Pulmonary artery endothelial cell (primary cell): ENCODE results near the gene MVK. TPM values are rescaled to one million over a fixed set of nuclear protein-coding genes. Genes with fewer than 3 reads are reported as not detected.

Experiments used
- DNase-seq: peaks from one replicate; pipeline ENCODE4 v3.0.0-alpha.2; 2011; ENCODE audit warnings: low read depth, low spot score
- total RNA-seq: library from RNA; depleted of rRNA; stranded (reverse); fragments of >200 nt; gene quantifications from 2 replicates; pipeline ENCODE4 v1.2.3, GENCODE V29; 2014

The MVK gene
- total RNA-seq, 1 donor from 2014 or later: 19.7 TPM

GRCh38 chr12:109563291-109564284 lies 10.0 kb upstream of the MVK start:
- DNase-seq: no peak

- no peak for DNase-seq
Measured at GRCh38 chr12:109566424-109566823, 7.2 kb upstream of the MVK start.

DNA sequence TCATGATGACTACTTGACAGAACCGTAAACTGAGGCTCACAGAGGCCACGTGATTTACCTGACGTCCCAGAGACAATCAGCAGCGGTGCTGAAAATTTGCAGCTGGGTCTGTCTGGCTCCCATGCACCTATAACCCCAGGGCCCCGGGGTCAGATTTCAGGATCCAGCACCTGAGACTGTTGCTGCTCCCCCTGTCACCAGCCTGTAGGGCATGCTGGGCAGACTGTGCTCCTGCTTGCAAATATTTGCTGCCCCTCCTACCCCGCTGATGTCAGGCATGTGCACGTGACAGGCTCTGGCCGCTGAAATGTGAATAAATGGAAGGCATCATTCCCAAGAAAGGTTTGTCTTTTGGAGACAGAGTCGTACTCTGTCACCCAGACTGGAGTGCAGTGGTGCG lies 6.3 kb upstream of the MVK start:
- DNase-seq: no peak

DNA sequence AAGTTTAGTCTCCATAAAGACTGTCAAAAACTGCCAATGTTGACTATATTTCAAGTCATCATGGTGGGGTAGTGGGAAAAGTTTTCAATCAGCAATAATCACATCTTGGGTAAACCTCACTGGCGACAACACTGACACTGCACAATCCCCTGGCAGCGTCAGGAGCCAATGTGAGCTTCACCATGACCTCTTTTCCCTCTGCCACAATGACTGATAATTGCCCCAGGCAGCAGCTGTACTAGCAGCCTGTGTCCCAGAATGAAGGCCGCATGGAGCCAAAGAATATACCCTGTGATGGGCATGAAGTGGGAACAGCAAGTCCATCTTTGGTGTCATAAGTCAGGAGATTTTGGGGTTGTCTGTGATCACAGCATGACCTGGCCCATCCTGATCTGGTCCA lies 5.6 kb upstream of the MVK start:
- DNase-seq: no peak

DNA sequence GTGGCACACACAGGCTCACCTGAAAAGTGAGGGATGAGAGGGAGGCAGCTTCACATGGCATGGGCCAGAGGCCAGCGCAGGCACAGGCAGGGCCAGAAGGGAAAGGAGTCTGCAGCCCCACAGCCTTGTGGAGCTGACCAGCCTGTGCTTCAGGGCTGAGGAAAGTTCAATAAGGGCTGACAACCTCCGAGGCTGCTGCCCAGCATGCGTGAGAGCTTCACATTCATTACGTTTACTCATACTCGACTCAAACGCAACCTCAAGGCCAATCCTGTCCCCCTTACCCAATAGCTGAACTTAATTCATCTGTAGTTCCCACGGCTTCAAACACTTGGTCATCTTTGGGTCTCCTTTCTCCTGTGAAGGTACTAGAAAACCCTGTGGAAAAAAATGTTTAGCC lies 5.1 kb upstream of the MVK start:
- DNase-seq: no peak

GRCh38 chr12:109571773-109572505 lies 1.7 kb upstream of the MVK start:
- DNase-seq: no peak

DNA sequence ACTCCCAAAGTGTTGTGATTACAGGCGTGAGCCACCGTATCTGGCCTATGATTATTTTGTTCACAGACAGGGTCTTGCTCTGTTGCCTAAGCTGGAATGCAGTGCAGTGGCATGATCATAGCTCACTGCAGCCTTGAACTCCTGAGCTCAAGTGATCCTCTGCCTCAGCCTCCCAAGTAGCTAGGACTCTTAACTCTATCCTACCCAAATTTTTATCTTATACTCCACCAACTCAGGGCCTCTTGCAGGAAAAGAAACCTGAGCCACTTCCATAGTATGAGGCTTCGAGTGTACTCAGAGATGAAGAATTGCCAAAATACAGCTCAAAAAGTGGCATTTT lies 1.1 kb upstream of the MVK start:
- DNase-seq: no peak

- DNase-seq: no peak
Measured at GRCh38 chr12:109573914-109574244, 285 bp downstream of the MVK start.

GRCh38 chr12:109575683-109576082 lies 2.1 kb downstream of the MVK start:
- no peak for DNase-seq

- DNase-seq: no peak
Measured at GRCh38 chr12:109577311-109577710, 3.7 kb downstream of the MVK start.

GRCh38 chr12:109578330-109578927 lies 4.8 kb downstream of the MVK start:
- no peak for DNase-seq

GRCh38 chr12:109579639-109580038 lies 6.0 kb downstream of the MVK start:
- no peak for DNase-seq

DNA sequence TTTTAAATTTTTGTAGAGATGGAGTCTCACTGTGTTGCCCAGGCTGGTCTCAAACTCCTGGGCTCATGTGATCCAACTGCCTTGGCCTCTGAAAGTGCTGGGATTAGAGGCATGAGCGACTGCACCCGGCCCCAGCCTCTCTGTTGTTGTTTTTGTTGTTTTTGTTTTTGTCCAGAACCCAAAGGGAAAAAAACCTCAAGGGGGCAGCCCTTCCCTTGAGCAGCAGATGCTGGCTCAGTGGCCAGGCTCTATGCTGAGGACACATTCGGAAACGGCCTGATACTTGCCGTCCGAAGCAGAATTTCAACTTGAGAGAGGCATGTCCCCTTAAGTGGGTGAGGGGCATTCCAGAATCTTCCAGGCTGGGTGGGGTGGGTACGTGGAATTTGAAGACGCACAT lies 6.7 kb downstream of the MVK start:
- no peak for DNase-seq

- no peak for DNase-seq
Measured at GRCh38 chr12:109580684-109581333, 7.2 kb downstream of the MVK start.

DNA sequence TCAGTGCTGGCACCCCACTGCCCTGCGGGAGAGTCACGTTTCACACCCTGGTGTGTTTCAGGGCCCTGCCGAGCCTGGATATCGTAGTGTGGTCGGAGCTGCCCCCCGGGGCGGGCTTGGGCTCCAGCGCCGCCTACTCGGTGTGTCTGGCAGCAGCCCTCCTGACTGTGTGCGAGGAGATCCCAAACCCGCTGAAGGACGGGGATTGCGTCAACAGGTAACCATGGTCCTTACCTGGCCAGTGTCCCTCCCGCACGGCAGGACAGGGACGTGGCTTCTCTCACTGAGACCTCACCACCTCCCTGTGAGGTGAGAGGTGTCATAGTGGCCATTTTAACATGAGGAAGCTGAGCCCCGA lies 7.7 kb downstream of the MVK start:
- DNase-seq: no peak

- DNase-seq: no peak
Measured at GRCh38 chr12:109581856-109582255, 8.3 kb downstream of the MVK start.

- DNase-seq: no peak
Measured at GRCh38 chr12:109582636-109583035, 9.0 kb downstream of the MVK start.

DNA sequence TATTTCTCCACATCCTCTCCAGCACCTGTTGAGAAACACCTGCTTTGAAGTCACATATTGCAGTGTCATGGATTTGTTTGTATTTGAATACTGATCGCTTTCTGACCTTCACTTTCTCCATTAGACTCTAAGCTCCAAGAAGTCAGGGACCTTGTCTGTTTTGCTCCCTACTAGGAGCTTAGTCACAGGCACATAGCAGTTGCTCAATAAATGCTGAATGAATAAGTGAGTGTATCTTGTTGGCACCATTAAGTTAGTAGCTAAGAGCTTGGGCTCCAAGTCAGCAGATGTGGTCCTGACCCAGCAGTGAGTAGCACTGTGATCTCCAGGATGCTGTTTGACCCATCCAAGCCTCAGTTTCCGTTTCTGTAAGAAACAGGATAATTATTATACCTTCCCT lies 10.1 kb downstream of the MVK start:
- DNase-seq: no peak

- no peak for DNase-seq
Measured at GRCh38 chr12:109586385-109587296, 13.0 kb downstream of the MVK start.

DNA sequence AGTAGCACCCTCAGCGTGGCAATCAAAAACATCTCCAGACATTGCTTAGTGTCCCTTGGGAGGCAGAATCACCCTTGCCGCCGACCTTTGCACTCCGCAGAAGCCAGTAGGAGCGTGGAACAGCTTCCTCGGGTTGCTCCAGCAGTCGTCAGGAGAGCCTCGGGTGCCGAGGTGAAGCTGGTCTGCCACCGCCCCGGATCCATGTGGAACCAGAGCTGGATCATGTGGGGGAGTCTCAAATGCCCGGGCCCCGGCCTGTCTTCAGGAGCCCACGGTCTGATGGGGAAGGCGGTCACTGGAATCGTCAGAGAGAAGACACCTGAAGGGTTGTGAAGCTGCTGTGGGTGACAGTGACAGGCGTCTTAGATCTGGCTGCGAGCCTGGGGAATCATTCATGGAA lies 14.3 kb downstream of the MVK start:
- no peak for DNase-seq
